HG02943 (cell line): Measurements from ENCODE around the gene CSTA.
A peak's percentile ranks its signal among the peaks of the same experiment; 100 is the strongest.

Source experiments
- ATAC-seq: cut with Tn5 transposase; IDR thresholded peaks from one replicate; pipeline ENCODE4 v1.9.1; 2021; ENCODE audit warnings: mild to moderate bottlenecking, low read depth, moderate library complexity; ENCODE audit not compliant: unreplicated experiment

The CSTA gene

GRCh38 chr3:122366379-122366749 is 41.3 kb downstream of the CSTA start:
- no peak for ATAC-seq

- no peak for ATAC-seq
These were observed 49.0 kb downstream of the CSTA start for GRCh38 chr3:122374034-122374433.

DNA sequence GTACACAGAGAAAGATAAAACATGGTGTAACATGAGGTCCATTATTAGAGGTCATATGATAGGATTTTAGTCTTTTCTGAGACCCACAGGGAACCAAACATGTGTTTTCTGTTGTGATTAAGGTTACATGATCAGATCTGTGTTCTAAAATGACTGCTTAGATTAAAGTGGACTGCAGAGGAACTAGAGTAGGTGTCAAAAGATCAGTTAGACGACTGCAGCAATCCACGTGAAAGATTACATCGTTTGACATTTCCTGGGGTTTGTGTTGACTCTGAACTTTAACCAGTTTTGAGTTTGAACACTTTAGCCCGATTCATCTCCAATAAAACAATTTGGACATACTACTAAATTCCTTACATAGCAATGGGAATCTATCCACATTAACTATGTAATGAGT is 52.9 kb downstream of the CSTA start:
- ATAC-seq = no peak

DNA sequence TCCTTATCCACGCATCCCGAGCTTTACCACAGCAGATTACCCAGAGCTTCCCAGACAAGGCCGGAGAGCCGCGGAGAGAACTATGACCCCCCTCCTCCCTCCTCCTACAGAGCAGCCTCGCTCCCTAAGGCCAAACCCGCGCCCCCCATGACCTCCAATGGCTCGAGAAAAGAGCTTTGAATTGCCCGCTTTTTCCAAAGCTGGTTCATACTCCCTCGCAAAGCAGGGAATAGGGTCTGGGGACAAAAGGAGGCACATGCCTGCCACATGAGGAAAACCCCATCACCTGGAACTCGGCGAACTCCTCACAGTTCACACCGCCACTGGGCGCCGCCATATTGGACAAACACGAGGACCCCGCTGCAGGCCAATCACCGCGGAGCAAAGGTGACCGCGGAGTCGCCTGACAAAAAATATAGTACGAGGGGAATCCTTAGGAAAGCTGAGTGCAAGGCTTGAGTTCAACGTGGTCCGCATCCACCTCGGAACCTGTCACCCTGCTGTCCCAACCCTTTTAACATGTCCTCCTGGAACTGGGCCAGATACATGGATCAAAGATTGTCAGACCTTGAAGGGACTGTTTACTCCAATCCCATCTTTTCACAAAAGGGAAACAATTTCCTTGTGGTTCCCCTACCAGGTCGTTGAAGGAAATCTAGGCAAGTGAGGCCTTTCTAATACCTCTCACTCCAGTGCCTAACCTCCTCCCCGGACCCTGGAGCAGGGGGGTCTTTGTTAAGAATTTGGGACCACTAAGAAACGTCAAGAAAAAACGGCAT is 58.0 kb downstream of the CSTA start, which contains the start of gene MIX23:
MIX23 (minus strand) TSS at position 344 of the 779 bp plus-strand sequence; CDS start at position 337, 7 bp downstream.
- ATAC-seq = peak; percentile 40

- peak; percentile 85 for ATAC-seq
These were observed 59.0 kb downstream of the CSTA start, which contains the start of gene FAM162A for GRCh38 chr3:122383771-122384697. TSS of gene FAM162A (plus strand) at chr3:122384182. CDS start at chr3:122384266, 84 bp downstream.

DNA sequence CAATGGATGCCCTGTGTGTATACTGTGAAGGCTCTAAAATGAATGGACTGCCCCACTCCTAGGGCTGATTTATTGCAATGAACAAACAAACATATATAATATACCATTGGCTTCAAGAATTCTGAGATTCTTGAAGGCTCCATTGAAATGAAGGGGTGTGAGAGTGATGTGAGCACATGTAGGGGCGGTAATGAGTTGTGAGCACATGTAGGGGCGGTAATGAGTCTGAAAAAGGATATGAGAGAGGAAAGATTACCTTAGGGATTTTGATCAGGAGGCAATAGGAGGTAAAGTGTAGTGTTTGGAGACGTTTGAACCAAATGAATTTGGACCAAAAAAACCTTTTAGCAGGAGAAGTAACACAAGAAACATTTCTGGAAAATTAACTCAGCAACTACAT is 62.7 kb downstream of the CSTA start:
- no peak for ATAC-seq

DNA sequence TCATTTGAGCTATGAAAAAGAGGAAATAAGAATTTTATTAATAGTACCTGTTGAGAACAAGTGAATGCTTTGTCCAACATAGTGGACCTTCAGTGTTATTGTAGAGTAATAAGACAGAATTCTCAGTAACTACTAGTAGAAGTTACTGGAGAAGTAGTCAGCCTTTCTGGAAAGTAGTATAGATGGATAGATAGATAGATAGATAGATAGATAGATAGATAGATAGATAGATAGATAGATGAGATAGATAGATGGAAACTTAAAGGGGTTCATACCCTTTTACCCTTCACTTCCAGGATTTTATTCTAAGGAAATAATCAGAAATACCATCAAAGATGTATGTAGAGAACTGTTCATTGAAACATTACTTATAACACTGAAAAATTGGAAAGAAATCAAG is 64.1 kb downstream of the CSTA start:
- no peak for ATAC-seq

- ATAC-seq = no peak
These were observed 64.8 kb downstream of the CSTA start for GRCh38 chr3:122389892-122390291.

DNA sequence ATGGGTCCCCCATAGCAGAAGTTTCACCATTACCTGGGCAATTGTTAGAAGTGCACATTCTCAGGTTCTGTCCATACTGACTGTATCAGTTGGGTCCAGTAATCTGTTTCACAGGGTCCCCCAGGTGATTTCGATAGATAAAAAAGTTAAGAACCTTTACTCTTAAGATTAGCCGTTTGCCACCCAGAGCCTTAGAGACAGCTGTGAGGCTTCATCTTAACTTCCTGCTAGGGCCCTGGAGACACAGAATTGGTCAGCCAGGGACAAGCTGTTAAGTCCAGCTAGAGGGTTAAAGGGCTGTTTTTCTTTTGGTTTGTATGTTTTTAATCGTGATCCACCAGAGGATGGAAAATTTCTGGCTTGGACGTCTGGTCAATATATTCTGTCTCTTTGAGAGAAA is 65.6 kb downstream of the CSTA start:
- no peak for ATAC-seq
